Ovary (tissue), 9 donors: Measurements from ENCODE around the gene NUP54. TPM values are rescaled to one million over a fixed set of nuclear protein-coding genes. Genes with fewer than 3 reads are reported as not detected.

Experiments
- DNase-seq, 5 donors: peaks; one replicate each; pipeline ENCODE4 v3.0.0-alpha.2; 2019 to 2020
- H3K27ac ChIP-seq, 2 donors: fragments of 200-600 bp; one replicate each; pipeline versions ENCODE4 v1.5.1 to v1.8.0; 2019 to 2022
- H3K27me3 ChIP-seq: fragments of 200-600 bp; one replicate; pipeline ENCODE4 v1.8.0; 2022
- H3K36me3 ChIP-seq: fragments of 200-600 bp; sonication (generic); one replicate; pipeline ENCODE4 v1.5.1; 2019
- H3K4me1 ChIP-seq: one replicate; pipeline ENCODE4 v1.8.1; 2013; ENCODE audit warnings: mild to moderate bottlenecking, moderate library complexity; ENCODE audit not compliant: insufficient read depth
- H3K4me3 ChIP-seq: fragments of 200-600 bp; sonication (generic); one replicate; pipeline ENCODE4 v1.5.1; 2017
- H3K9me3 ChIP-seq, 2 donors: fragments of 200-600 bp in 1 of 2; sonication (generic) in 1 of 2; one replicate each; pipeline versions ENCODE4 v1.5.1 to v1.8.1; 2013 to 2019; ENCODE audit warnings: mild to moderate bottlenecking in 1 of 2, moderate library complexity in 1 of 2
- EP300 ChIP-seq: sonication (generic); formaldehyde crosslinking; IDR thresholded peaks from one replicate; pipeline ENCODE4 v1.6.1; 2017; ENCODE audit warnings: antibody characterized with exemption
- POLR2A ChIP-seq: fragments of 450-650 bp; IDR thresholded peaks from one replicate; pipeline ENCODE4 v1.6.1; 2017; ENCODE audit warnings: antibody characterized with exemption, mild to moderate bottlenecking, moderate library complexity
- WGBS, 3 donors: extraction: QIAGEN DNeasy Blood & Tissue Kit in 1 of 3; methylation state at CpG; one replicate each; pipeline versions ENCODE4 v1.1.5 to v1.1.7; 2013 to 2017; 5-methylcytosine and 5-hydroxymethylcytosine counted together
- intact Hi-C, 4 donors: fragments of 100-400 bp; cut with DNase I; formaldehyde crosslinking; loops; one replicate each; pipeline versions ENCODE4 v1.11.0 to v1.15.1; 2022 to 2023
- polyA plus RNA-seq, 2 donors: library from polyadenylated mRNA; stranded (reverse); fragments of 200-250 nt in 1 of 2; fragments of 350-450 nt in 1 of 2; fragmentation: Illumina TruSeq in 1 of 2; extraction: RNeasy Lipid Tissue Mini Kit (QIAGEN cat#74804) in 1 of 2; gene quantifications; one replicate each; pipeline ENCODE4 v1.2.3, GENCODE V29; 2013 to 2014
- total RNA-seq, 7 donors: library from RNA; depleted of rRNA in 2 of 7; stranded (reverse); fragments of >200 nt in 2 of 7; fragmentation: NEBNext Ultra II Directional in 3 of 7; extraction: Animal tissue kit (Norgen Biotek cat#: 25700) in 3 of 7; gene quantifications; one replicate each; pipeline versions ENCODE4 v1.1.0 to v1.2.4, GENCODE V29; 2016 to 2023
- TF ChIP-seq, protein P1 (sequence below), 3 donors: fragments of 450-650 bp in 2 of 3; fragments of 200-600 bp in 1 of 3; IDR thresholded peaks; one replicate each; pipeline versions ENCODE4 v1.5.1 to v1.8.0; 2016 to 2022; ENCODE audit warnings: antibody characterized with exemption in 3 of 3, mild to moderate bottlenecking in 1 of 3
- donor health status: DM: no; HTN: no; CAD: no; lungs with moderate emphysema.
- donor health status: DM: no; HTN: no; CAD: no.
- donor health status: Bipolar disorder and iron deficiency.
- donor health status: DM: yes; HTN: yes; CAD: no.
- donor health status: DM: no; HTN: no; CAD: no.
- donor health status: DM: yes; HTN: yes; CAD: no.

Gene NUP54
- total and polyA plus RNA-seq, 9 donors, result 25.2 to 53.8 (median 44.7) TPM

DNA sequence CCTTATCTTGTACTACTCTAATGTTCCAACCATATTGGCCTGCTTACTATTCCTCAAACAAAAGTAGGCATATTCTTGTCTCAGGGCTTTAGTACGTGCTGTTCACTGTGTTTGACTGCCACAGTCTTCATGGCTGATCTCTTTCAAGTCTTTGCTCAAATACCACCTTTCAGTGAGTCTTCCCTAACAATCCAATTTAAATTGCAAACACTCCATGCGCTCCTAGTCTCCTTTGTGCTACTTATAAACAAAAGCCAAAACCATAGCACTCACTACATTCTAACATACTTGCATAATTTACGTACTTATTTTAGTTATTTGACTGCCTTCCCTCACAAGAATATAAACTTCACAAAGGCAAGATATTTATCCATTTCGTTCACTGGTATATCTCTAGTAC lies 75.4 kb downstream of the NUP54 start:
- WGBS, 3 donors, result 79 to 85% (median 81%) methylated on average over 4 of the region's 4 CpGs
- intact Hi-C loops, result no loop called here
- H3K27me3 ChIP-seq, result no peaks in the 10 kb centered on the region
- H3K4me3 ChIP-seq, result no peak overlapping the region
- H3K4me1 ChIP-seq, result no peaks in the 10 kb centered on the region
- no peaks in the 10 kb centered on the region for H3K36me3 ChIP-seq
- no peak for DNase-seq
- TF ChIP-seq POLR2A, result no peak
- TF ChIP-seq EP300, result no peak
- TF ChIP-seq, protein P1, sequence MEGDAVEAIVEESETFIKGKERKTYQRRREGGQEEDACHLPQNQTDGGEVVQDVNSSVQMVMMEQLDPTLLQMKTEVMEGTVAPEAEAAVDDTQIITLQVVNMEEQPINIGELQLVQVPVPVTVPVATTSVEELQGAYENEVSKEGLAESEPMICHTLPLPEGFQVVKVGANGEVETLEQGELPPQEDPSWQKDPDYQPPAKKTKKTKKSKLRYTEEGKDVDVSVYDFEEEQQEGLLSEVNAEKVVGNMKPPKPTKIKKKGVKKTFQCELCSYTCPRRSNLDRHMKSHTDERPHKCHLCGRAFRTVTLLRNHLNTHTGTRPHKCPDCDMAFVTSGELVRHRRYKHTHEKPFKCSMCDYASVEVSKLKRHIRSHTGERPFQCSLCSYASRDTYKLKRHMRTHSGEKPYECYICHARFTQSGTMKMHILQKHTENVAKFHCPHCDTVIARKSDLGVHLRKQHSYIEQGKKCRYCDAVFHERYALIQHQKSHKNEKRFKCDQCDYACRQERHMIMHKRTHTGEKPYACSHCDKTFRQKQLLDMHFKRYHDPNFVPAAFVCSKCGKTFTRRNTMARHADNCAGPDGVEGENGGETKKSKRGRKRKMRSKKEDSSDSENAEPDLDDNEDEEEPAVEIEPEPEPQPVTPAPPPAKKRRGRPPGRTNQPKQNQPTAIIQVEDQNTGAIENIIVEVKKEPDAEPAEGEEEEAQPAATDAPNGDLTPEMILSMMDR (IDR thresholded peaks at IDR 0.05), result no peak
- H3K9me3 ChIP-seq, result no peaks in the 10 kb centered on the region
- no peak overlapping the region for H3K27ac ChIP-seq

DNA sequence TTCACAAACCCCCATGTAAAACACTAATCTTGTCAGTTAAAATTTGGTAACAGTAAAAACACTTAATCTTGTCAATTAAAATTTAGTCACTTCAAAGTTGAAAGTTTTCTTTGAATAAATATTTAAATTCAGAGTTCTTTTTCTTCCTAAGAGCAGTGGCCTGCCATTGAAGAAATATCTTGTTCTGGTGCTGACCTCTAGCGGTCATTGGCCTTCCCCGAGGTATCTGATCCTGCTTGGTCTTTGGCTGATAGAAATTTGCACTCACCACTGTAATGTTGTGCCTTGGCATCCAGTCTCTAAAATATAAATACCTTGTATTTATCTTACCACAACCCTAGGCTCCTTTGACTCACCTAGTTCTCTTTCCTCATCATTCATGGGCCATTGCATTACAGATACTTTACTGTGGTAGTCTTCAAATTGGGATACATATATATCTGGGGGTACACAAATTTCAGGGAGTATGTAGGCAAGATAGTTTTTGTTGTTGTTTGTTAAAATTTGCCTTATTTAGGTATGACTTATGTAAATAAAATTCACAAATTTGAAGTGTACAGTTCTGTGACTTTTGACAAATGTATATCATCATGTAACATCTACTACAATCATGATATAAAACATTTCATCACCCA lies 80.4 kb downstream of the NUP54 start:
- peak; percentile 23 to 59 (median 51) for DNase-seq
- Histone ChIP-seq H3K4me1 (no peaks in the 10 kb centered on the region), H3K27ac (no peak overlapping the region), H3K4me3 (no peak overlapping the region), H3K36me3 (no peaks in the 10 kb centered on the region), H3K9me3 (no peaks in the 10 kb centered on the region), H3K27me3 (no peaks in the 10 kb centered on the region)
- TF ChIP-seq POLR2A, result no peak
- TF ChIP-seq, protein P1 (IDR thresholded peaks at IDR 0.05), result peak in 1 of 3 donors; percentile 17
- intact Hi-C loops, result loop anchor here in 2 of 4 donors (5.0 to 10.0 kb wide), 2 partner anchors 73 to 75 kb away; partner anchors contain the start of gene SDAD1 (in 2 of the 2)
- WGBS, 3 donors, result 0 to 1% (median 0%) methylated on average over 2 of the region's 2 CpGs

DNA sequence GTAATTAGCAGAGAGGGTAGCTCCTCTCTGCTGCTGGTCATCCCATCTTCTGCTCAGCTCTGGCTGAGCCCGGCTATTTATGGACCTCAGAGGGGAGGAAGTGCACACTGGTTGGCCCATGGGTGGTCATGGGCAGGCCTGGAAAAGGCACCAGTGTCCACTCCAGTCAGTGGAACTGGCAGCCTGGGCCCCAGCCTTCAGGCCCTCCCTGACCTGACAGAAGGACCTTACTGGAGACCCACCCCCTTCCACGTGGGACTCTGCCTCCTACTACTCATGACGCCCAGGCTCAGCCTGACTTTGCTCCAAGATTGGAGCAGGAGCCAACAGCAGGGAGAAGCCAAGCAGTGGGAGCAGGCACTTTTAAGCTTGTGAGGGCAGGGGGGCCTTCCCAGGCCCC lies 81.7 kb downstream of the NUP54 start:
- Histone ChIP-seq H3K9me3 (no peaks in the 10 kb centered on the region), H3K27ac (no peak overlapping the region)

More for the DNA sequence above, 81.7 kb downstream of the NUP54 start:
- 52 to 75% (median 71%) methylated on average over 2 to 3 of the region's 3 CpGs for WGBS, 3 donors
- intact Hi-C loops, result loop anchor here in 2 of 4 donors (5.0 to 10.0 kb wide), 2 partner anchors 72 to 74 kb away; partner anchors contain the start of gene SDAD1 (in 2 of the 2)
- no peak overlapping the region for H3K4me3 ChIP-seq
- no peaks in the 10 kb centered on the region for H3K36me3 ChIP-seq
- TF ChIP-seq POLR2A (no peak), EP300 (no peak)
- TF ChIP-seq, protein P1 (IDR thresholded peaks at IDR 0.05), result no peak
- no peak for DNase-seq
- H3K4me1 ChIP-seq, result no peaks in the 10 kb centered on the region
- no peaks in the 10 kb centered on the region for H3K27me3 ChIP-seq

Other genes with a start within 250 kb of the NUP54 start
- not detected for gene PPEF2, start 245.9 kb downstream of the NUP54 start, total RNA-seq
- not detected for gene PPEF2, start 245.9 kb downstream of the NUP54 start, polyA plus RNA-seq
- 10 to 100 TPM in 5 of 7 donors, 1 to 10 TPM in 2; 6.2 to 46.7 (median 14.1) TPM for gene NAAA, start 207.4 kb downstream of the NUP54 start, total RNA-seq
- 10 to 100 TPM in 1 of 2 donors, 1 to 10 TPM in 1; 6.3 to 22.9 TPM for gene NAAA, start 207.4 kb downstream of the NUP54 start, polyA plus RNA-seq
- gene SDAD1, start 157.5 kb downstream of the NUP54 start, total RNA-seq, result 10 to 100 TPM; 25.6 to 51.6 (median 37.4) TPM
- 10 to 100 TPM; 16.9 to 31.7 TPM for gene SDAD1, start 157.5 kb downstream of the NUP54 start, polyA plus RNA-seq
- under 1 TPM in 3 of 7 donors, not detected in 4; 0.13 to 0.57 (median 0.20) TPM for gene CXCL9, start 140.9 kb downstream of the NUP54 start, total RNA-seq
- gene CXCL9, start 140.9 kb downstream of the NUP54 start, polyA plus RNA-seq, result 1 to 10 TPM in 1 of 2 donors, under 1 TPM in 1; 0.06 to 8.2 TPM
- 10 to 100 TPM in 1 of 7 donors, 1 to 10 TPM in 1, under 1 TPM in 2, not detected in 3; 0.24 to 17.3 (median 1.0) TPM for gene CXCL10, start 124.9 kb downstream of the NUP54 start, total RNA-seq
- 1 to 10 TPM in 1 of 2 donors, under 1 TPM in 1; 0.12 to 5.3 TPM for gene CXCL10, start 124.9 kb downstream of the NUP54 start, polyA plus RNA-seq
- gene CXCL11, start 112.3 kb downstream of the NUP54 start, total RNA-seq, result under 1 TPM in 2 of 7 donors, not detected in 5; 0.18 to 0.57 TPM
- 1 to 10 TPM in 1 of 2 donors, not detected in 1; 1.1 TPM for gene CXCL11, start 112.3 kb downstream of the NUP54 start, polyA plus RNA-seq
- gene ART3, start 73.7 kb downstream of the NUP54 start, total RNA-seq, result under 1 TPM in 3 of 7 donors, not detected in 4; 0.41 to 0.83 (median 0.71) TPM
- 1 to 10 TPM in 1 of 2 donors, under 1 TPM in 1; 0.11 to 1.5 TPM for gene ART3, start 73.7 kb downstream of the NUP54 start, polyA plus RNA-seq
- gene SCARB2, start 65.4 kb upstream of the NUP54 start, total RNA-seq, result 100 to 1,000 TPM in 6 of 7 donors, 10 to 100 TPM in 1; 98.8 to 163 (median 132) TPM
- 100 to 1,000 TPM in 1 of 2 donors, 10 to 100 TPM in 1; 83.1 to 239 TPM for gene SCARB2, start 65.4 kb upstream of the NUP54 start, polyA plus RNA-seq
- gene FAM47E, start 103.3 kb upstream of the NUP54 start, total RNA-seq, result 1 to 10 TPM in 5 of 7 donors, under 1 TPM in 2; 0.08 to 8.2 (median 2.3) TPM
- 1 to 10 TPM in 1 of 2 donors, under 1 TPM in 1; 0.36 to 1.1 TPM for gene FAM47E, start 103.3 kb upstream of the NUP54 start, polyA plus RNA-seq
- gene STBD1, start 158.3 kb upstream of the NUP54 start, total RNA-seq, result 1 to 10 TPM; 2.1 to 7.0 (median 4.6) TPM
- 1 to 10 TPM; 3.3 to 4.2 TPM for gene STBD1, start 158.3 kb upstream of the NUP54 start, polyA plus RNA-seq